Medulla oblongata (tissue), 1 donor: Measurements from ENCODE around the gene CNTNAP2.

Experiments
- DNase-seq: peaks from one replicate; pipeline ENCODE4 v3.0.0-alpha.2; 2015; ENCODE audit errors: extremely low spot score

CNTNAP2 gene

DNA sequence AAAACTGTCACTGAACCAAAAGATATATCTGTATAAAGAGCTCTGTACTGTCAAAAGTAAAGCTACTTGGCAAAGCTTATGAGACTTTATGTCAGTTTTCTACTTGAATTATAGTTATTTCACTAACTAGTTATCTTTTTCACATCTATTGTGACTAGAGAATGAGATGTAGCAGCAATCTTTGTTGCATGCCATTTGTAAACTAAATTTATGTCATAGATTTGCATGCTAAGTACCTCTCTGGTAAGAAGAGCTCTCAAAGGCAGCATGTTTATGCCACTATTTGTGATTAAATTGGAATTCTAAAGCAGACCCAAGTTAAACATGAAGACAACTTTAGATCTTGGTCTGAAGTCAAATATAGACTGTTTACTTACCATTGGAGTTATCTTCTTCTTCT, 300.6 kb downstream of the CNTNAP2 start:
- DNase-seq: no peak

DNA sequence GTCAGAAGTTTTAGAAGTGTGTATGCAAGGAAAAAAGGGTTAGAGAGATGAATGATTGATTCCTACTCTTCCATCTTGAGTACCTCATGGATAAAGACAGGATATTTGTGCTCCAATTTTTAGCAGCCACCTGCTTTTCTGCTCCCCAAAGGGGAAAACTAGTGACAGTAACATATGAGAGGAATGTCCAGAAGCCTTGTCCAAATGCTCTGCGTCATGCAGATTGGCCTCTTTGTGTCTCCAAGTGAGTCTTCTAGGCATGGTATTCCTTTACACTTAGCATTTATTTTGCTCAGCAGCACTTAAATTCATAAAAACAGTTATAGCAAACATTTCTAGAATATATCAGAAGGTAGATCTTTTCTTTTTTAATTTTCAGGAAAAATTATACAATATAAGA, 306.8 kb downstream of the CNTNAP2 start:
- DNase-seq: no peak

- DNase-seq: no peak
Observed at GRCh38 chr7:146424084-146424483, 307.5 kb downstream of the CNTNAP2 start.

- DNase-seq: no peak
Observed at GRCh38 chr7:146433501-146433900, 316.9 kb downstream of the CNTNAP2 start.

DNA sequence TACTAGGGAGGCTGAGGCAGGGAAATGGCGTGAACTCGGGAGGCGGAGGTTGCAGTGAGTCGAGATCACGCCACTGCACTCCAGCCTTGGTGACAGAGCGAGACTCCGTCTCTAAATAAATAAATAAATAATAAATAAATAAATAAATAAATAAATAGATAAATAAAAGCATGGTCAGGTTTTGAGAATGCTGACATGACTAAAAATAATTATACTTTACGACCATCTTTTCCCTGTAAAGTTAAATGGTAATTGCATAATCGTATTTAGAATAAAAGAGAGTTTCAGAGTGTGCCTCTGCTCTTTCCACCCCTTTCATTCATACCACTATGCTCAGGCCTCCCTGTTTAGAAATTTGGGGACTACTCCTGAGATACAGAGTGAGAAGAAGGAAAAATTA, 326.5 kb downstream of the CNTNAP2 start:
- DNase-seq: no peak

GRCh38 chr7:146449625-146450024, 333.0 kb downstream of the CNTNAP2 start:
- no peak for DNase-seq

DNA sequence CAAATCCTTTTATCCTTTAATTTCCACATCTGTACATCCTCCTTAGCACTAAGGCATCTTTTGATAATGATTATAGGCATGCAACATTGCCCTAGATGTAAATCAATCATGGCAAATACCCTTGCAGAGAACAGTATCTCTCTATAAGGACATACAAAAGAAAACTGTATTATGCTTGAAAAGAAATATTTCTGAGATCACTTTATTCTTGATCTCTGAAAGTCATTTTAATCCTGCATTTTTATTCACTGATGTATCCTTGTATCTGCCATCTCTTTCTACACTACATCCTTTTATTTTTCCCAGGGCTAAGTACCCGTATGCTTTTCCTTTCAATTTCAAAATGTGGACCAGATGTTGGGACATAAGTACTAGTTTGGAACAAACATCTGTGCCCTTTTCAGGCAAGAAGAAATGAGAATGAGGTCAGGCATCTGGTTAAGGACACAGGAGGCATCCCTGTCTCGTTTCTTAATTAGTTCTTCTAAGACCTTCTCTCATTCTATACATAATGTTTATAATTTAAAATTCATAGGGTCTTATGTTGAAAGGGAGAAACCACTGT, 338.6 kb downstream of the CNTNAP2 start:
- DNase-seq: no peak

GRCh38 chr7:146479040-146479439, 362.4 kb downstream of the CNTNAP2 start:
- DNase-seq: no peak

DNA sequence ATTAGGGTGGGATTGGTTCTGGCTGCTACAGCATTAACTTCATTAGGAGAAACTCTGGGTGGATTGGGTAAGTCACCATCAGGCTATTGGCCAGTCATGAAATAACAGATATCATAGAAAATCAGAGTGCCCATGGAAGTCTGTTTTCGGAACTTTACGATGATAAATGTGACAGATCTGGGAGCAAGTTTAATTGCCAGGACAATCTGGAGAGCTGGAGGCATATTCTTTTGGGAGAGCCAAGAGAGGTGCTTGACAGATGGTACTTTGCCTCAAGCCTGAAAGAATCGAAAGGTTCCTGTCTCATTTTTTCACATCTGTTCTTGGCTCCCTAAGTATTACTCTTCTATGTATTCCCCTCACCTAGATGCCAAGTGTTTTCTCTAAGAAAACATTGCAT, 369.9 kb downstream of the CNTNAP2 start:
- DNase-seq: no peak

- no peak for DNase-seq
Observed at GRCh38 chr7:146492017-146492416, 375.4 kb downstream of the CNTNAP2 start.

DNA sequence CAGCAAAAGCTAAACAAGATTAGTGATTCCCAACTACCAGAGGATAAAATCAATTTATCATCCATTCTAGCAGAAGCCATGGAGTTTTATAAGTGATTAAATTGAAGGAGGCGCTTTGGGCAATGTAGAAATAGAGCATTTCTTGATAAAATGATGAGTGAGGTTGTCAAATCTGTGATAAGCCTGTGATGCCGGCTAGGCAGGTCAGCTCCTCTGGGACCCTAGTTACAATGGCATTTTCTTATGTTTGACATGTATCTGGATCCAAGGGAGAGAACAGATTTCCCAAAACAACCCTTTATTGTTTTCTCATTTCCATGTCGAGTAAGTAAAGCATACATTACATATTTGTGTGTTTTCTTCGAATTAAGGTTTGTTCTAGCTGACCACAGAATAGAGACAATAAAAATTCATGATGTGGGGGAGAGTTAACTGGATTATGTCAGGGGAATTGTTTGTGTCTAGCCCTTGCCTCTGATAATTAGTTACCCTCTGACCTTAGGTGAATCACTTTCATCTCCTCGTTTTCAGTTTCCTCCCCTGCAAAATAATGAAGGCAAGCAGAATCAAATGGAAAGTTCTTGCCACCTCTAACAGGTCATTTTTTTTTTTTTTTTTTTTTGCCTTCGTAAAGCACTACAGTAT, 378.5 kb downstream of the CNTNAP2 start:
- no peak for DNase-seq

- DNase-seq: no peak
Observed at GRCh38 chr7:146496657-146497056, 380.1 kb downstream of the CNTNAP2 start.

DNA sequence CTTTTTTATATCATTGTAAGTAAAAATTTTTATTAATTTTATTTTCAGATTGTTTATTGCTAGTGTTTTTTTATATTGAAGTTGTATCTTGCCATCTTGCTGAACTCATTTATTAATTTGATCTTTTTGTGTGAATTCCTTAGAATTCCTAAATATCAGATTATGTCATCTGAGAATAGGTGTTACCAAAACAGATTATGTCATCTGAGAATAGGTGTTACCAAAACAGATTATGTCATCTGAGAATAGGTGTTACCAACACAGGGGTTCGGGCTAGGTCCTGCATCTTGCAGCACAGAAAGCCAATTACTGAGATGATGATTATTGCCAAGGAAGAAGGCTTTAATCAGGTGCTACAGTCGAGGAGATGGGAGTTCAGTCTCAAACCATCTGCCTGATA, 383.4 kb downstream of the CNTNAP2 start:
- no peak for DNase-seq

- no peak for DNase-seq
Observed at GRCh38 chr7:146503844-146504243, 387.2 kb downstream of the CNTNAP2 start.

DNA sequence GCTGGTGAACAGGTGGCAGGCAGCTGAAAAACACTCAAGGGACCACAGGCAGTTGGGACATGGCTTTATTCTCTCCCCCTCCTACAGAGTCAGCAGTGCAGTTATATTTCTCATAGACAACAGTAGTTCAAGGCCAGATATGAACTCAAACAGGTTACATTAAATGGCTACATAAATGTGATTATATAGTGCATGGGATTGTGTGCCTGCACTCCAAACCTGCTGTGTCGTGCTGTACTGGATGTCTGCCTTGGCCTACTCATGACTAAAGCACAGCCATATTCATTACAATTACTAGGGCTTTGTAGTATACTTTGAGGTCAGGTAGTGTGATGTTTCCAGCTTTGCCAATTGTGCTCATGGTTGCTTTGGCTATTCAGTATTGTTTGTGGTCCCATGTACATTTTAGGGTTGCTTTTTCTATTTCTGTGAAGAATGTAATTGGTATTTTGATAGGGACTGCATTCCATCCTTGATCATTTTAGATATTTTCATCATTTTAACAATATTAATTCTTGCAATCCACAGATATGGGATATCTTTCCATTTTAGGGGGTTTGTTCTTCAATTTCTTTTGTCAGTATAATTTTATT, 393.6 kb downstream of the CNTNAP2 start:
- no peak for DNase-seq

- no peak for DNase-seq
Observed at GRCh38 chr7:146514304-146514703, 397.7 kb downstream of the CNTNAP2 start.

DNA sequence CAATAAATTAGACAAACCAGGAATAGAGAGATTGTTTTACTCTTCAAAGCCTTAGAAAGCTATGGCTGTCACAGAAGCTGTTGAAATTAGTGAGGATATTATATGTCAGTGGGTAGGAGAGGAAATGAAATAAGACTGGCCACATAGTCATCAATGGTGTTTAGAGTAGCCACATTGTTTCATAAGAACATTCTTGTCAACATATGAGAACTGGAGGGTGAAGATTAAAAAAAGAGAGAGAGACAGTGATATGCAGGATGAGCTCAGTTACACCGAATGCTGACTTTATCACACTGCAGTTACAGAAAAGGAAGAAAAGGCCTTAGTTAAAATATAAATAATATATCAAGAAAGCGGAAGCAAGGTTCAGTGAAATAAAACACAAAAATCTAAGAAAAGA, 412.0 kb downstream of the CNTNAP2 start:
- no peak for DNase-seq

- DNase-seq: no peak
Observed at GRCh38 chr7:146539836-146540235, 423.2 kb downstream of the CNTNAP2 start.

DNA sequence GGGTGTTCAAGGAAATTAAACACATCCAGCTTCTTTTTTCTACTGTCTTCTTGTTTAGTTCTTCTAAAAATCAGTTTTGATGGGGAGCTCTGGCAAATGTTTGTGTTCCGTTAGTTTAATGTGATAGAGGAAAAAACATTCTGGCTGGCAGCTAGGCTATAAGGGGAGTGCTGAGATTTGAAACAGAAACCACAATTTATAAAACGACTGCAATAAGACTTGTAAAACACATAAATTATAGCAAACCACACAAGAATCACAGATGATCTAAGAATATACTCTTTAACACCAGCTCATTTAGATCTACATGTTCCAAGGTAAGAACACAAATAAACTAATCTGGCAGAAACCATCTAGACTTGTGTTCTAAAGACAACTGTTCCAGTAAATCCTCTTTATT, 425.5 kb downstream of the CNTNAP2 start:
- no peak for DNase-seq

GRCh38 chr7:146544748-146545147, 428.1 kb downstream of the CNTNAP2 start:
- no peak for DNase-seq

DNA sequence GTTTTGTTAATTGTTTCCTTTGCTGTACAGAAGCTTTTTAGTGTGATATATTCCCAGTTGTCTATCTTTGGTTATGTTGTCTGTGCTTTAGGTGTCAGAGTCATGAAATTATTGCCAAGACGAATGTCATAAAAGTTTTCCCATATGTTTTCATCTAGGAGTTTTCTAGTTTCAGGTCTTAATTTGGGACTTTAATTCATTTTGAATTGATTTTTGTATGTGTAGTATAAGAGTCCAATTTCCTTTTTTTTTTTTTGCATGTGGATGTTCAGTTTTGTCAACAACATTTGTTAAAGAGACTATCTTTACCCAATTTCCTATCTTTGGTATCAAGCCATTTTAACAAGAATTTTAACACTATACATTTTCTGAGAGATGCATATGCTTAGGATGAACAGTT, 432.2 kb downstream of the CNTNAP2 start:
- DNase-seq: no peak

DNA sequence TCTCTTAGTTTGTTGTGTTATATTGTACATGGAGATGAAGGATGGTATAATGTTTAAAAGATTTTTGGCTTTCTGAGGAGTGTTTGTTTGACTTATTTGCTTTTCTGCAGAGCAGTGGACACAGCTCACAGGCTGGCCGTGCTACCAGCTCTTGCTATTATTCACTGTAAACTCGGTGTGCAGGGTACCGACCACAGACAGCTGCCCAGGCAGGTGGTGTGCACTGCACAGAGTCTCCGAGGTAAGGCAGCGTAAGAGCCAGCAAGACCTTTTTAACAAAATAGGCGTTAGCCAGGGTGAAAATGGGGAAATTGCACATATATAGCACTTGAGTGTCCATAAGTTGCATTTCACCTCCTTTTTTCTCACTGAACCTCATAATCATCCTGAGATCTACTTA, 438.0 kb downstream of the CNTNAP2 start:
- no peak for DNase-seq

- no peak for DNase-seq
Observed at GRCh38 chr7:146557971-146558469, 441.4 kb downstream of the CNTNAP2 start.
